MCF 10A (cell line): Measurements from ENCODE around the gene ITGAE. TPM values are rescaled to one million over a fixed set of nuclear protein-coding genes. Genes with fewer than 3 reads are reported as not detected.

ENCODE experiments used
- BruUV-seq: library from RNA; stranded (reverse); fragments of 400-500 nt; replicated peaks from 2 replicates; lab custom pipeline; 2021; lab: Mats Ljungman, UMichigan
- CTCF ChIA-PET: fragments of 300-600 bp; sonication (Branson Sonifier 250); formaldehyde crosslinking; extraction: SDS; loops from one replicate; lab custom pipeline; 2021; ENCODE audit warnings: antibody characterized with exemption, inconsistent platforms; lab: Yijun Ruan, JAX
- POLR2A ChIA-PET: fragments of 300-600, 350-650 bp; sonication (Branson Sonifier 250); formaldehyde crosslinking; extraction: SDS; loops from one replicate; lab custom pipeline; 2020; ENCODE audit warnings: antibody characterized with exemption, inconsistent platforms; lab: Yijun Ruan, JAX
- DNase-seq: peaks from one replicate; pipeline ENCODE4 v3.0.0-alpha.2; 2018; ENCODE audit not compliant: unreplicated experiment
- H3K27ac Mint-ChIP-seq: one replicate; pipeline ENCODE4 v1.8.0; 2022; ENCODE audit warnings: mild to moderate bottlenecking, low read depth, mixed read lengths; ENCODE audit not compliant: unreplicated experiment
- H3K27me3 Mint-ChIP-seq: one replicate; pipeline ENCODE4 v1.8.0; 2022; ENCODE audit warnings: mixed read lengths; ENCODE audit not compliant: insufficient read depth, unreplicated experiment
- H3K36me3 Mint-ChIP-seq: one replicate; pipeline ENCODE4 v1.8.0; 2022; ENCODE audit warnings: mild to moderate bottlenecking, moderate library complexity, mixed read lengths; ENCODE audit not compliant: insufficient read depth, unreplicated experiment
- H3K4me1 Mint-ChIP-seq: one replicate; pipeline ENCODE4 v1.8.0; 2022; ENCODE audit warnings: mixed read lengths; ENCODE audit not compliant: insufficient read depth, unreplicated experiment
- H3K4me3 Mint-ChIP-seq: one replicate; pipeline ENCODE4 v1.8.0; 2022; ENCODE audit warnings: mild to moderate bottlenecking, moderate library complexity, mixed read lengths; ENCODE audit not compliant: unreplicated experiment
- H3K9me3 Mint-ChIP-seq: one replicate; pipeline ENCODE4 v1.8.0; 2022; ENCODE audit warnings: mixed read lengths; ENCODE audit not compliant: unreplicated experiment
- CTCF ChIP-seq: fragments of 200-600 bp; IDR thresholded peaks from one replicate; pipeline ENCODE4 v1.8.0; 2022; ENCODE audit warnings: antibody characterized with exemption, mild to moderate bottlenecking; ENCODE audit not compliant: unreplicated experiment
- intact Hi-C: fragments of 100-400 bp; cut with micrococcal nuclease; formaldehyde crosslinking; loops from 2 replicates; pipeline ENCODE4 v1.14.1; 2022
- total RNA-seq: library from RNA; stranded (reverse); gene quantifications from 2 replicates; pipeline ENCODE4 v1.2.3, GENCODE V29; 2022

ITGAE gene
- total RNA-seq, 1 experiment from 2014 or later = 26.6 TPM

DNA sequence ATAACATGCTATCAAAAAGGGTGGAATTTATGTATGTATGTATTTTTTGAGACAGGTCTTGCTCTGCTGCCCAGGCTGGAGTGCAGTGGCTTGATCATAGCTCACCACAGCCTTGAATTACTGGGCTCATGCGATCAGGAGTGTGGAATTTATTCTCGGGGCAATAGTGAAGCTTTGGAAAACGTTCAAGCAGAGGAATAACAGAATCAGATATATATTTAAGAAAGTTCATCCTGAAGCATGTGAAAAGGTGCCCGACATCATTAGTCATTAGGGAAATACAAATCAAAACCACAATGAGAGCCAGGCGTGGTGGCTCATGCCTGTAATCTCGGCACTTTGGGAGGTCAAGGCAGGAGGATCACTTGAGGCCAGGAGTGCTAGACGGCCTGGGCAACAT lies 7.7 kb upstream of the ITGAE start:
- Mint-ChIP-seq H3K27me3 (no peaks in the 10 kb centered on the region), H3K9me3 (no peaks in the 10 kb centered on the region), H3K27ac (peak overlapping the region; percentile 43), H3K36me3 (peaks cover 49% of the 10 kb centered on the region), H3K4me1 (no peaks in the 10 kb centered on the region), H3K4me3 (no peak overlapping the region)
- DNase-seq = no peak
- ChIA-PET POLR2A (interaction anchor here (0.9 to 1.1 kb wide), 2 partner anchors 13 to 84 kb away, joined by 3 read pairs; no protein-coding TSS in a partner anchor), CTCF (interaction anchor here (2.9 kb wide), 1 partner anchor 75 kb away, joined by 8 read pairs; no protein-coding TSS in a partner anchor)
- no peak for TF ChIP-seq CTCF
- intact Hi-C loops = no loop called here
- BruUV-seq = no TSS peak

DNA sequence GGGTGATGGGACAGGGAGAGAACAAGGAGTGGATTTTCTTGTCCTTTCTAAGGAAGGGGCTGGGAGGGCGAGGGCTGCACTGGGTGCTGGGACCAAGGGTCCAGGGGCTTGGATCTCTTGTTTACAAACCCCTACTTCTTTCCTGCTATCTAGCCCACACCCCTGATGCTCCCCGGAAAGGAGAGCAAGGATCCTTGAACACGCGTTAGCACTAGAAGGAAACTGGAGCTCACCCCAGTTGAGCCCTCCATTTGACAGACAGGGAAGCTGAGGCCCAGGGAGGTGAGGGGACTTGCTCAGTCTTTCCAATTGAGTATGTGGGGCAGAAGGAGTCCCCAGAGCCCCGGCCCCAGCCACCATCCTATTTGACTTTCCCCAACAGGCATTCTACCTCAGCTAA lies 4.6 kb upstream of the ITGAE start:
- H3K27me3 Mint-ChIP-seq = no peaks in the 10 kb centered on the region
- no TSS peak for BruUV-seq
- no peak for TF ChIP-seq CTCF
- H3K4me3 Mint-ChIP-seq = no peak overlapping the region
- CTCF ChIA-PET = no interaction called here
- intact Hi-C loops = no loop called here
- POLR2A ChIA-PET = interaction anchor here (0.5 kb wide), 1 partner anchor 1413 kb away, joined by 3 read pairs; no protein-coding TSS in a partner anchor
- H3K27ac Mint-ChIP-seq = no peak overlapping the region
- H3K36me3 Mint-ChIP-seq = peaks cover 27% of the 10 kb centered on the region
- no peaks in the 10 kb centered on the region for H3K9me3 Mint-ChIP-seq
- DNase-seq = no peak
- no peaks in the 10 kb centered on the region for H3K4me1 Mint-ChIP-seq

DNA sequence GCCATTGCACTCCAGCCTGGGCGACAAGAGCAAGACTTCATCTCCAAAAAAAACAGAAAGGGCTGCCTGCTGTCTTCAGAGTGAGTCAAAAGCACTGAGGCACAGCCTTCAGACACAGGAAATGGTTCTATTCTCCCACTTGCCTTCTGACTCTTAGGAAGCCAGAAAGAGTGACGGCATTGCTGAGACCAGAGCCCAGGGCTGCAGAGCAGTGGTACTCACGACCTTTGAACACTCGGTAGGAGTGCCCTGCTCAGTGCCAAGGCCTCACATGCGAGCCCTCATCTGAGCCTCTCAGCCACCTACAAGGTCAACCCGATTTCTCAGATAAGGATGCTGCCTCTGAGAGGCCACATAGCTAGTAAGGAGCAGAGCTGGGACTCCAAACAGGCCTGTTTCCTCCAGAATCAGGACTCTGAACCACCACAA lies 3.5 kb upstream of the ITGAE start:
- BruUV-seq = no TSS peak
- Mint-ChIP-seq H3K27ac (no peak overlapping the region), H3K9me3 (no peaks in the 10 kb centered on the region), H3K27me3 (no peaks in the 10 kb centered on the region), H3K4me3 (no peak overlapping the region), H3K36me3 (peaks cover 26% of the 10 kb centered on the region), H3K4me1 (no peaks in the 10 kb centered on the region)
- no peak for DNase-seq
- ChIA-PET CTCF (no interaction called here), POLR2A (interaction anchor here (0.7 kb wide), 1 partner anchor 66 kb away, joined by 3 read pairs; no protein-coding TSS in a partner anchor)
- TF ChIP-seq CTCF = no peak
- intact Hi-C loops = no loop called here

GRCh38 chr17:3803308-3803640 lies 2.3 kb upstream of the ITGAE start:
- intact Hi-C loops = no loop called here
- CTCF ChIA-PET = interaction anchor here (0.5 kb wide), 1 partner anchor 25 kb away, joined by 3 read pairs; no protein-coding TSS in a partner anchor
- BruUV-seq = no TSS peak
- Mint-ChIP-seq H3K27ac (no peak overlapping the region), H3K36me3 (peaks cover 21% of the 10 kb centered on the region), H3K27me3 (no peaks in the 10 kb centered on the region), H3K4me1 (no peaks in the 10 kb centered on the region), H3K9me3 (no peaks in the 10 kb centered on the region), H3K4me3 (no peak overlapping the region)
- no peak for DNase-seq
- POLR2A ChIA-PET = interaction anchor here (0.8 kb wide), 1 partner anchor 12 kb away, joined by 3 read pairs; no protein-coding TSS in a partner anchor
- TF ChIP-seq CTCF = no peak
